H9 (cell line): ENCODE results near the gene PDE8A. TPM values are rescaled to one million over a fixed set of nuclear protein-coding genes. Genes with fewer than 3 reads are reported as not detected.

Source experiments
- DNase-seq: peaks from one replicate; pipeline ENCODE4 v3.0.0-alpha.2; 2017
- H2AFZ ChIP-seq: one replicate; pipeline ENCODE4 v1.6.1; 2013; ENCODE audit warnings: mild to moderate bottlenecking, low read length, control low read depth, moderate library complexity
- H2AK5ac ChIP-seq: 2 replicates; pipeline ENCODE4 v1.6.1; 2013; ENCODE audit warnings: low read length, control low read depth, mixed read lengths; ENCODE audit not compliant: insufficient read length
- H2BK120ac ChIP-seq: one replicate; pipeline ENCODE4 v1.6.1; 2013; ENCODE audit warnings: low read depth, mild to moderate bottlenecking, low read length, control low read depth, inconsistent platforms; ENCODE audit not compliant: poor library complexity, severe bottlenecking
- H2BK12ac ChIP-seq: 2 replicates; pipeline ENCODE4 v1.6.1; 2013; ENCODE audit warnings: low read length, control low read depth, mixed read lengths, low read depth; ENCODE audit not compliant: insufficient read length
- H2BK15ac ChIP-seq: 2 replicates; pipeline ENCODE4 v1.6.1; 2013; ENCODE audit warnings: low read depth, low read length, control low read depth
- H2BK20ac ChIP-seq: one replicate; pipeline ENCODE4 v1.6.1; 2013; ENCODE audit warnings: low read depth, mild to moderate bottlenecking, low read length, control low read depth, inconsistent platforms; ENCODE audit not compliant: poor library complexity, severe bottlenecking
- H2BK5ac ChIP-seq: 2 replicates; pipeline ENCODE4 v1.6.1; 2013; ENCODE audit warnings: low read length, control low read depth, mixed read lengths; ENCODE audit not compliant: insufficient read length
- H3K14ac ChIP-seq: 2 replicates; pipeline ENCODE4 v1.6.1; 2013; ENCODE audit warnings: low read length, control low read depth; ENCODE audit not compliant: insufficient read depth
- H3K18ac ChIP-seq: 2 replicates; pipeline ENCODE4 v1.6.1; 2013; ENCODE audit warnings: low read depth, mild to moderate bottlenecking, mixed read lengths, low read length, control low read depth; ENCODE audit not compliant: insufficient read length
- H3K23ac ChIP-seq: 2 replicates; pipeline ENCODE4 v1.6.1; 2013; ENCODE audit warnings: low read length, control low read depth, mixed read lengths, low read depth; ENCODE audit not compliant: insufficient read length
- H3K23me2 ChIP-seq: 2 replicates; pipeline ENCODE4 v1.6.1; 2013; ENCODE audit warnings: low read depth, mild to moderate bottlenecking, mixed read lengths, low read length, control low read depth; ENCODE audit not compliant: insufficient read length, poor library complexity, severe bottlenecking
- H3K27ac ChIP-seq: 2 replicates; pipeline ENCODE4 v1.5.1; 2013; ENCODE audit warnings: low read length, control low read depth, mixed read lengths, low read depth; ENCODE audit not compliant: insufficient read length
- H3K27me3 ChIP-seq: 2 replicates; pipeline ENCODE4 v1.6.1; 2013; ENCODE audit warnings: low read length, control low read depth, inconsistent platforms; ENCODE audit not compliant: insufficient read depth
- H3K4ac ChIP-seq: 2 replicates; pipeline ENCODE4 v1.6.1; 2013; ENCODE audit warnings: low read depth, mild to moderate bottlenecking, control low read depth, inconsistent platforms, low read length, moderate library complexity
- H3K4me1 ChIP-seq: 2 replicates; pipeline ENCODE4 v1.6.1; 2013; ENCODE audit warnings: low read length, control low read depth, inconsistent platforms; ENCODE audit not compliant: insufficient read depth
- H3K4me2 ChIP-seq: 2 replicates; pipeline ENCODE4 v1.6.1; 2013; ENCODE audit warnings: low read length, control low read depth, mixed read lengths; ENCODE audit not compliant: insufficient read length, insufficient read depth
- H3K56ac ChIP-seq: 2 replicates; pipeline ENCODE4 v1.6.1; 2013; ENCODE audit warnings: low read depth, mild to moderate bottlenecking, mixed read lengths, low read length, control low read depth; ENCODE audit not compliant: insufficient read length
- H3K79me1 ChIP-seq: 2 replicates; pipeline ENCODE4 v1.6.1; 2013; ENCODE audit warnings: low read depth, mild to moderate bottlenecking, moderate library complexity, low read length, control low read depth, inconsistent platforms; ENCODE audit not compliant: insufficient read depth, poor library complexity, severe bottlenecking
- H3K79me2 ChIP-seq: 2 replicates; pipeline ENCODE4 v1.6.1; 2013; ENCODE audit warnings: low read length, control low read depth, inconsistent platforms; ENCODE audit not compliant: insufficient read depth
- H3K9ac ChIP-seq: 2 replicates; pipeline ENCODE4 v1.6.1; 2013; ENCODE audit warnings: low read length, control low read depth, mixed read lengths; ENCODE audit not compliant: insufficient read length; ENCODE audit errors: extremely low read depth
- H3K9me3 ChIP-seq: one replicate; pipeline ENCODE4 v1.6.1; 2013; ENCODE audit warnings: low read depth, low read length, inconsistent platforms; ENCODE audit not compliant: control insufficient read depth
- H3T11ph ChIP-seq: one replicate; pipeline ENCODE4 v1.6.1; 2013; ENCODE audit warnings: mild to moderate bottlenecking, low read length, control low read depth, inconsistent platforms
- H4K20me1 ChIP-seq: one replicate; pipeline ENCODE4 v1.6.1; 2013; ENCODE audit not compliant: control insufficient read depth, insufficient read length, insufficient read depth
- H4K5ac ChIP-seq: 2 replicates; pipeline ENCODE4 v1.6.1; 2013; ENCODE audit warnings: low read depth, mild to moderate bottlenecking, mixed read lengths, low read length, control low read depth; ENCODE audit not compliant: insufficient read length
- H4K8ac ChIP-seq: replicated peaks from 2 replicates; pipeline ENCODE4 v1.6.1; 2013; ENCODE audit warnings: low read length, control low read depth, mixed read lengths, low read depth; ENCODE audit not compliant: insufficient read length
- H4K91ac ChIP-seq: 2 replicates; pipeline ENCODE4 v1.6.1; 2013; ENCODE audit warnings: low read depth, mild to moderate bottlenecking, moderate library complexity, mixed read lengths, low read length, control low read depth; ENCODE audit not compliant: insufficient read length
- H3K27ac Mint-ChIP-seq, 3 experiments: 2 replicates in 2 of 3; 3 replicates in 1 of 3; pipeline ENCODE4 v1.8.0; 2020 to 2021; ENCODE audit warnings: mixed read lengths in 3 of 3, mild to moderate bottlenecking in 1 of 3, moderate library complexity in 1 of 3
- H3K27me3 Mint-ChIP-seq: 2 replicates; pipeline ENCODE4 v1.8.0; 2021; ENCODE audit warnings: low read depth, mild to moderate bottlenecking, moderate library complexity, mixed read lengths
- H3K36me3 Mint-ChIP-seq, 3 experiments: 2 replicates in 2 of 3; 3 replicates in 1 of 3; pipeline ENCODE4 v1.8.0; 2020 to 2021; ENCODE audit warnings: low read depth in 3 of 3, mixed read lengths in 3 of 3; ENCODE audit not compliant: insufficient read depth in 1 of 3
- H3K4me1 Mint-ChIP-seq, 2 experiments: 2 replicates each; pipeline ENCODE4 v1.8.0; 2020; ENCODE audit warnings: mixed read lengths in 2 of 2
- H3K4me3 Mint-ChIP-seq, 2 experiments: 2 replicates in 1 of 2; 3 replicates in 1 of 2; pipeline ENCODE4 v1.8.0; 2020 to 2021; ENCODE audit warnings: mild to moderate bottlenecking in 2 of 2, mixed read lengths in 2 of 2, moderate library complexity in 1 of 2
- H3K9me3 Mint-ChIP-seq, 2 experiments: 2 replicates in 1 of 2; 3 replicates in 1 of 2; pipeline ENCODE4 v1.8.0; 2020; ENCODE audit warnings: mild to moderate bottlenecking in 2 of 2, mixed read lengths in 2 of 2, moderate library complexity in 1 of 2
- WGBS: extraction: QIAGEN DNeasy Blood & Tissue Kit; methylation state at CpG from one replicate; pipeline ENCODE4 v1.1.7; 2013; ENCODE audit warnings: missing lambda C conversion rate, low lambda C conversion rate, mixed read lengths; ENCODE audit not compliant: insufficient read length; ENCODE audit errors: extremely low coverage; 5-methylcytosine and 5-hydroxymethylcytosine counted together
- total RNA-seq: library from RNA; stranded (reverse); gene quantifications from 2 replicates; pipeline ENCODE4 v1.2.1, GENCODE V29; 2021
- TF ChIP-seq, protein P1 (sequence below): fragments of 200-600 bp; sonication (generic); conservative IDR thresholded peaks from 3 replicates; pipeline ENCODE4 v1.8.0; 2021; ENCODE audit warnings: antibody characterized with exemption, mild to moderate bottlenecking

Gene PDE8A
- total RNA-seq, 1 experiment from 2014 or later, result 9.3 TPM

DNA sequence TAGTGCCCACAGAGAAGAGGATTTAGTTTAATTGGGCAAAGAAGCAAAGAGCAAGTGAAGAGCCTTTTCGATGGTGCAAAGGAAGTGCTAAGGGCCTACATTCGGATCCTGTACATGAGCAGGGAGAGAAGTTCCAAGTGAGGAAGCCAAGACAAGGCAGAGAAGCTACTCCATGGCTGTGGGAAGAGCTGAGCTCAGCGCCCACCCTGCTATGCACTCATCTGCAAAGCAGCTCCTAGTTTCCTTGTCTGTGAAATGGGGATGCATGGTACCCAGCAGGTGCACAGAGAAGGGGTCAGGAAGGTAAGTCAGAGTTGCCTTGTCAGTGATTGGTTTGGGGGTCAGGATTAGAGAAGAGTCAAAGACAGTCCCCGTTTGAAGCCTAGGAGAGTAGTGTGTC lies 126.5 kb downstream of the PDE8A start:
- Mint-ChIP-seq H3K27ac (no peak overlapping the region), H3K27me3 (no peaks in the 10 kb centered on the region), H3K36me3 (no peaks in the 10 kb centered on the region; a peak in 1 of 7 replicates), H3K4me3 (no peak overlapping the region), H3K4me1 (peaks cover 0 to 2% of the 10 kb centered on the region in 2 experiments; a peak in 2 of 4 replicates), H3K9me3 (no peaks in the 10 kb centered on the region)
- Histone ChIP-seq H3K9ac (no peak overlapping the region), H4K91ac (no peak overlapping the region), H4K20me1 (no peaks in the 10 kb centered on the region), H3K27me3 (no peaks in the 10 kb centered on the region), H2BK5ac (no peak overlapping the region), H3K4me1 (no peaks in the 10 kb centered on the region), H2BK120ac (no peak overlapping the region), H3K23ac (no peak overlapping the region), H3K14ac (no peak overlapping the region; the same call in 1 of the 2 replicates), H3K79me1 (no peaks in the 10 kb centered on the region), H3K79me2 (no peaks in the 10 kb centered on the region), H2BK12ac (no peak overlapping the region), H3K18ac (no peak overlapping the region), H3K4ac (no peak overlapping the region), H2BK20ac (no peak overlapping the region), H2AK5ac (no peak overlapping the region), H4K8ac (no peak overlapping the region), H3K9me3 (no peaks in the 10 kb centered on the region), H3K23me2 (no peaks in the 10 kb centered on the region), H2AFZ (no peak overlapping the region), H3K56ac (no peak overlapping the region), H3T11ph (no peak overlapping the region), H2BK15ac (no peak overlapping the region), H3K27ac (no peak overlapping the region), H3K4me2 (no peak overlapping the region), H4K5ac (no peak overlapping the region)
- no peak for DNase-seq
- WGBS, result no CpG with 5 or more reads among the region's 4 CpGs
- TF ChIP-seq, protein P1, sequence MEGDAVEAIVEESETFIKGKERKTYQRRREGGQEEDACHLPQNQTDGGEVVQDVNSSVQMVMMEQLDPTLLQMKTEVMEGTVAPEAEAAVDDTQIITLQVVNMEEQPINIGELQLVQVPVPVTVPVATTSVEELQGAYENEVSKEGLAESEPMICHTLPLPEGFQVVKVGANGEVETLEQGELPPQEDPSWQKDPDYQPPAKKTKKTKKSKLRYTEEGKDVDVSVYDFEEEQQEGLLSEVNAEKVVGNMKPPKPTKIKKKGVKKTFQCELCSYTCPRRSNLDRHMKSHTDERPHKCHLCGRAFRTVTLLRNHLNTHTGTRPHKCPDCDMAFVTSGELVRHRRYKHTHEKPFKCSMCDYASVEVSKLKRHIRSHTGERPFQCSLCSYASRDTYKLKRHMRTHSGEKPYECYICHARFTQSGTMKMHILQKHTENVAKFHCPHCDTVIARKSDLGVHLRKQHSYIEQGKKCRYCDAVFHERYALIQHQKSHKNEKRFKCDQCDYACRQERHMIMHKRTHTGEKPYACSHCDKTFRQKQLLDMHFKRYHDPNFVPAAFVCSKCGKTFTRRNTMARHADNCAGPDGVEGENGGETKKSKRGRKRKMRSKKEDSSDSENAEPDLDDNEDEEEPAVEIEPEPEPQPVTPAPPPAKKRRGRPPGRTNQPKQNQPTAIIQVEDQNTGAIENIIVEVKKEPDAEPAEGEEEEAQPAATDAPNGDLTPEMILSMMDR, result no peak
